GM21619 (cell line): ENCODE measurements around the gene CAPN15.

ENCODE experiments used
- ATAC-seq: cut with Tn5 transposase; IDR thresholded peaks from one replicate; pipeline ENCODE4 v1.9.1; 2021; ENCODE audit not compliant: unreplicated experiment

The CAPN15 gene

GRCh38 chr16:559411-560203, 32.1 kb downstream of the CAPN15 start:
- ATAC-seq = no peak

- ATAC-seq = no peak
These were observed 32.7 kb downstream of the CAPN15 start, which contains the start of gene PRR35 for GRCh38 chr16:560204-560700. Gene PRR35 (plus strand): TSS chr16:560394. CDS start chr16:563295, 2,901 bp downstream.

GRCh38 chr16:560701-561412, 33.3 kb downstream of the CAPN15 start:
- ATAC-seq = no peak

GRCh38 chr16:561413-561794, 33.9 kb downstream of the CAPN15 start:
- ATAC-seq = no peak

GRCh38 chr16:561957-562938, 34.7 kb downstream of the CAPN15 start:
- ATAC-seq = no peak

GRCh38 chr16:563072-563644, 35.6 kb downstream of the CAPN15 start:
- no peak for ATAC-seq

- ATAC-seq = no peak
These were observed 37.3 kb downstream of the CAPN15 start for GRCh38 chr16:564690-565418.

- ATAC-seq = no peak
These were observed 38.2 kb downstream of the CAPN15 start for GRCh38 chr16:565419-566330.

- no peak for ATAC-seq
These were observed 39.2 kb downstream of the CAPN15 start, which contains the start of gene NHLRC4 for GRCh38 chr16:566475-567372. Gene NHLRC4 (plus strand): TSS chr16:567005. CDS start chr16:568048, 1,043 bp downstream.

- ATAC-seq = no peak
These were observed 40.1 kb downstream of the CAPN15 start for GRCh38 chr16:567373-568256.

- ATAC-seq = no peak
These were observed 41.1 kb downstream of the CAPN15 start for GRCh38 chr16:568401-569258.

- ATAC-seq = no peak
These were observed 42.1 kb downstream of the CAPN15 start, which contains the start of gene PIGQ for GRCh38 chr16:569445-570254. Gene PIGQ (plus strand): TSS chr16:569968. CDS start chr16:574075, 4,107 bp downstream.

GRCh38 chr16:572865-573650, 45.5 kb downstream of the CAPN15 start:
- ATAC-seq = no peak
